ENCODE data around the gene MAOA.
A peak's percentile ranks its signal among the peaks of the same experiment; 100 is the strongest.
"Not testable (repeated sequence)": the region's sequence is repeated elsewhere in the genome, so short reads cannot be mapped to it uniquely, and the experiment has no call there.

The MAOA gene

DNA sequence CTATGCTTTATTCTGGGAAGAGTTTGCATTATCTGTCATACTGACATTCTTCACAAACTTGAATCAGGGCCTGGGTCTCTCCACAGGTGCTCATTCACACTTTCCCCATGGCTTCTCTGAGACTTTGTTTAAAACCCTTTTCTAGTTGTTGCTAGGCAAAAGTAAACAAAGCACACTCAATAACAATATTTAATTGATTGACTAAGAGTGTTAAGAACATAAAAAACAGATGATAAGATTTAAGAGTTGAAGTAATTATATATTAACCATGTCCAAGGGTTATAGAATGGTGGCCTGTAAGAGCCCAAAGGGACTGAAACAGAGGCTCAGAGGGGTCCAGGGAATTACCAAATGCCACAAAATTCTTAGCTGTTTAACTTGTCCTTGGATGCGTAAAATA, 7.1 kb downstream of the MAOA start:
- DNase-seq (ENCODE audit: low spot score), result no peak

DNA sequence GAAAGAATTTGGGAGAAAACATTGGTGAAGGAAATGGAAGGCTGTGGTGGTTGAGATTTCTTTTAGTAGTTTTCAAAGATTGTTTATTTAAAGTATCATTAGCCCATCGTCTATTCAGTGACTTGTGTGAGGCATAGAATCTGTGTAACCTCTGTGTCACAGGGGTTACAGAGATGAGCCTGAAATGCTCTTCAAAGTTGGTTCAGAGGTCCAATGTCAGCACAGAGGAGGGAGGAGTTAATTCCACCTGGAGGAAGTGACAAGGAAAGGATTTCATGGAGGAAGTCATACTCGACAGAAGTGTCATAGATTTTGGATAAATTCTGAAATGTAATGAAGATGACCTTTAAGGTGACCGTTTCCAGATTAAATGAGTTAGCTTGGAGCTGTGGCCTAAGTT, 8.2 kb downstream of the MAOA start:
- no peak for DNase-seq (ENCODE audit: low spot score)

DNA sequence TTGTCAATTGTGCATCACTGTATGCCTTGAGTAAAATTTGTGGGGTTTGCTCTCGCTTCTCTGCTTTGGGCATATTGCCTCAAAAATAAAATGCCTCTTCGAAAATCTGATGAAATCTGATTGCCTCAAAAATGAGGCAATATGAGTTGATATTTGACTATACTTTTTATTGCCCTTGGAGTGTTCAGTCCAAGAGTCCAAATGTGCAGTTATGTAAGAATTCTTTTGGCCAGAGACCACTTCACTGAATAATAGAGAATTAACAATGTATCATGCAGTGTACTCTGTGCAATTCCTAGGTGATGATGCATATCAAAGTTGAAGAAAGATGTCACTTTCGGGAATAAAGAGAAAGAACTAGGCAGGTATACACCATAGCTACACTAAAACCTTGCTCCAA, 8.6 kb downstream of the MAOA start:
- DNase-seq (ENCODE audit: low spot score), result no peak

DNA sequence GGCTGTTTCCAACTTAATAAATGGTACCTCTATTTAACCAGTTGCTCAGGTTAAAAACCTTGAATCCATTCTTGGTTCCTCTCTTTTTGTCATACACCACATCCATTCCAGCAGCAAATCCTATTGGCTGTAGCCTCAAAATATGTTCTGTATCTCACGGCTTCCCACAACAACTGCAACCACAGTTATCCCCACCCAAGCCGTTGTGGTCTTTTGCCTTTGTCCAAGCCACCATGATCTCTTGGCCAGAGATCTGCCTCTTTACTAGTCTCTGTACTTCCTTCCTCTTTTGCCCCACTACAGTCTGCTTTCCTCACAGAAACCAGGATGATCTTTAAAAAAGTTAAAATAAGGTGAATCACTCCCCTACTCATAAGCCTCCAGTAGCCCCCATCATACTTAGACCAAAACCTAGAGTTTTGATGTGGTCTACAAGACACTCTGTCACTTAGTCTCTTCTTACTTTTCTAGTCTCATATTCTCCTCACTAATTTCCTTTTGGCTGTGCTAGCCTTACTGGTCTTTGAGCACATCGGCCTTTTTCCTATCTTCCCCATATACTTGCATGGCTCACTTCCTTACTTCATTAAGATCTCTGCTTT, 10.3 kb downstream of the MAOA start:
- no peak for DNase-seq (ENCODE audit: low spot score)

DNA sequence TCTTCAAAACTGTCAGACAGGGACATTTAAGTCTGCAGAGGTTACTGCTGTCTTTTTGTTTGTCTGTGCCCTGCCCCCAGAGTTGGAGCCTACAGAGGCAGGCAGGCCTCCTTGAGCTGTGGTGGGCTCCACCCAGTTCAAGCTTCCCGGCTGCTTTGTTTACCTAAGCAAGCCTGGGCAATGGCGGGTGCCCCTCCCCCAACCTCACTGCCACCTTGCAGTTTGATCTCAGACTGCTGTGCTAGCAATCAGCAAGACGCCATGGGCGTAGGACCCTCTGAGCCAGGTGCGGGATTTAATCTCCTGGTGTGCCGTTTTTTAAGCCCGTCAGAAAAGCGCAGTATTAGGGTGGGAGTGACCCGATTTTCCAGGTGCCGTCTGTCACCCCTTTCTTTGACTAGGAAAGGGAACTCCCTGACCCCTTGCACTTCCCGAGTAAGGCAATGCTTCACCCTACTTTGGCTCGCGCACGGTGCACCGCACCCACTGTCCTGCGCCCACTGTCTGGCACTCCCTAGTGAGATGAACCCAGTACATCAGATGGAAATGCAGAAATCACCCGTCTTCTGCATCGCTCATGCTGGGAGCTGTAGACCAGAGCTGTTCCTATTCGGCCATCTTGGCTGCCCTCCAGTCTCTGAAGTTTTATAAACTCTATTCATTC, 20.0 kb downstream of the MAOA start:
- DNase-seq (ENCODE audit: low spot score), result not testable (repeated sequence)

DNA sequence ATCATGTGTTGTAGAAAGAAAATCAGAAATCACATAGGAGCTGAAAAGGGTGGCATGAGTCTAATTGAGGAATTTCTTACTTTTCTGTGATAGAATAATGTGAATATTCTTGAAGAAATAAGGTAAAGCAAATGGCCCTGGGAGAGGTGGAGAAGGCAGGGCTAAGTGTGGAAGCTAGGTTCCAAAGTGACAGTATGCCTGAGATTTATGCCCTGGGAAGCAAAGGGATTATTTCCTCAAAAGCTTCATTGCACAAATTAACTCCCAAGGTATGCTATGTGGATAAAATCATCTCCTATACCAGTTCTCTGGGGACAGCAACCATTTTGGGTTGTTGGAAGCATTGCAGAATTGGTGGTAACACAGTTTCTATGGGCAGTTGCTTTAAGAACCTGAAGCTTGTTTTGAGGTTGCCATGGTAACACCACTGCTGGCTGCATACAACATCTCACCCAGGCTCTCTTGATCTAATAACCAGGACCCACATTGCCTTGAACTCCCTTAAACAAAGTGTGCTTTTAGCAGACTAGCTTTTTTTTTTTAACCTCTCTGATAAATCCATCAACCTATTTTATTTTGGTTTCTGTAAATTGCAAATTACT, 21.0 kb downstream of the MAOA start:
- peak; percentile 35 for DNase-seq (ENCODE audit: low spot score)

DNA sequence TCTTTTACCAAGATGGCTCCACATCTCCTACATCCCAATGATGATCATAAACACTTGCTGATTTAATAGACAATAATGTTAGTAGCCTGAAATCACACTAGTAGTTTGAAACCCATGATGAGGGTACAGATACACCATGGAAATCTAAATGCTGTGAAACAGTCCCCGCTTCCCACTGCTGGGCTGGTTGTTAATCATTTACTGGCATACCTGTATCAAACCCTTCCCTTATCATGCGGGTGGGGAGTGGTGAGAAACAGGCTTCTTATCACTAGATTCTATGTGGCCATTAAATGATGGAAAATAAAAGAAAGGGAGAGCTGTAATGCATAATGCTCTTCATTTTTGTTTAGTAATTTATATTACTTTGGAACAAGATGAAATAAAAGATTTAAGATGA, 21.9 kb downstream of the MAOA start:
- no peak for DNase-seq (ENCODE audit: low spot score)

DNA sequence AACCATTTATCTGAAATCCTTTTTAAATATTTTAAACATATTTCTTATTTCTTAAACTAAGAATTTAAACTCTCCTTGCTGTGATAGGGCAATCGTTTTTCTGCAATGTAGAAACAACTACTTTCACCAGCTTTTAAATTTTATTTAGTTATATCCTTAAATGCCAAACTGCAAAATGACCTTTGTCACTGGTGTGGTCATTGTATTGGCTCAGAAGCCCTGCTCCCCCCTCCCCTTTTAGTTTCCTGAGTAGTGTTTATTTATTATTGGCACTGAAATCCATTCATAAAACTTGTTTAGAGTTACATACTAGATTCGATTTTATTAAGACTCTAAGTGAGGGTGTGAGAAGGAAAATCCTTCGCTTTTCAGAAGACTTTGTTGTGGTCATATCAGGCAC, 23.0 kb downstream of the MAOA start:
- no peak for DNase-seq (ENCODE audit: low spot score)

DNA sequence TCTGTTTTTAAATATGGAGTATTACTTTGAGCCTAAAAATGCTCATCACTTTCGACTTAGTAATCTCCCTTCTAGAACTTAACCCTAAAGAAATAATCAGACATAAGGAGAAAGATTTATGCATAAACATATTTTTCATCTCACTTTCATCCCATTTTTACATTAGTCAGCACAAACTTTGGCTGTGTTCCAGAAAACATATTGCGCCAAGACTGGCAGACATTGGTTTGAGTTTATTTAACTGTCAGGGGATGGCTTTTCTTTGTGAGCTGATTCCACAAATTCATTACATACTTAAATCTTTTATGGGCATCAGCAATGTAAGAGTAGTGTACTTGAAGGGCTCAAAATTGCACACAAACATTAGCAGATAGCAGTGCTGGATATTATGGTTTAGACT, 23.7 kb downstream of the MAOA start:
- DNase-seq (ENCODE audit: low spot score), result no peak

DNA sequence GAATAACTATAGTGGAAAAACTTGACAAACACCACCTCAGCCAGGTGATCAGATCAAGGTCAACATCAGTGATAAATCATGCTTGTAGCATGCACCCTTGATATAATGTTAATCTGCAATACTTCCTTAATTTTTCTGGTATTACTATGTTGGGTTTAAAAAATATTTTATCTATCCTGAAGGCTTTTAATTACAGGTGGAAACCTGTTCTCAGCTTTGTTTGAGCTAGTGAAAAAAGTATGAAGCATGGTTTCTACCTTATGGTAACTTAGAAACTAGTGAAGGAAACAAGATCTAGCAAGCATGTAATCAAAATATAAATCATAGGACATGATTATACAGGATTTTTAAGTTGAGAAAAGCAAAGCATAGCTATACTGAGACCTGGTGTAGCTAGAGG, 26.6 kb downstream of the MAOA start:
- no peak for DNase-seq (ENCODE audit: low spot score)

DNA sequence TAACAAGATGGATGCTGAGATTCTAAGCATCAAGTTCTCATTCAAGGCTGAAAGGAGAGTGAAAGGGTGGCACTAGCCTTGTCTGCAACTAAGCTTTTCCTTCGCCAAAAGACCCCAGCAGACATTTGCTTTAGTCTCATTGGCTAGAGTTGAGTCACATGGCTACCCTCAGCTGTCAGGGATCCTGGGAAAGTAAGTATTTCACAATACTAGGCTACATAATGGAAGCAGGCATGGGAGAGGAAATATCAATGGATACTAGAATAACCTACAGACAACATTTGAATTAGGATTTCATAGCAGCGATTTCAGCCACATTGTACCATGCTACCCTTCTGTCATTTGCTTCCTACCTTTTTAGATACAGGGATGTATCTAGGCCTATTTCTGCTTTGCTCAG, 29.1 kb downstream of the MAOA start:
- no peak for DNase-seq (ENCODE audit: low spot score)

DNA sequence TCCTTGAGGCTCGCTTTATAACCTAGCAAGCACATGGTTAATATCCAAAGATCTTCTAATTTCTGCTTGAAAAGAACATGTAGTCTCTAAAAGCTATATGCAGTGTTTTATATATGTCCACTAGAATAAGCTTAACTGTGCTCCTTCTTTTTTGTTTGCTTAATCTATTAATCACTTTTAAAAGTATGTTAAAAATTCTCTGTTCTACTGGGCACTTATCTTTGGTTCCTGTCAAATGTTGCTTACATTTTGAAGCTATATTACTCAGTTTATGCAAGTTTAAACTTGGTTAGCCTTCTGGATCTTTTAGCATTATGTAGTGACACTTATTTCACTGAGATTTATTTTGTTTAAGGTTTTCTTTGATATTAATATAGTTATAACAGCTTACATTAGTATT, 32.5 kb downstream of the MAOA start:
- DNase-seq (ENCODE audit: low spot score), result no peak

DNA sequence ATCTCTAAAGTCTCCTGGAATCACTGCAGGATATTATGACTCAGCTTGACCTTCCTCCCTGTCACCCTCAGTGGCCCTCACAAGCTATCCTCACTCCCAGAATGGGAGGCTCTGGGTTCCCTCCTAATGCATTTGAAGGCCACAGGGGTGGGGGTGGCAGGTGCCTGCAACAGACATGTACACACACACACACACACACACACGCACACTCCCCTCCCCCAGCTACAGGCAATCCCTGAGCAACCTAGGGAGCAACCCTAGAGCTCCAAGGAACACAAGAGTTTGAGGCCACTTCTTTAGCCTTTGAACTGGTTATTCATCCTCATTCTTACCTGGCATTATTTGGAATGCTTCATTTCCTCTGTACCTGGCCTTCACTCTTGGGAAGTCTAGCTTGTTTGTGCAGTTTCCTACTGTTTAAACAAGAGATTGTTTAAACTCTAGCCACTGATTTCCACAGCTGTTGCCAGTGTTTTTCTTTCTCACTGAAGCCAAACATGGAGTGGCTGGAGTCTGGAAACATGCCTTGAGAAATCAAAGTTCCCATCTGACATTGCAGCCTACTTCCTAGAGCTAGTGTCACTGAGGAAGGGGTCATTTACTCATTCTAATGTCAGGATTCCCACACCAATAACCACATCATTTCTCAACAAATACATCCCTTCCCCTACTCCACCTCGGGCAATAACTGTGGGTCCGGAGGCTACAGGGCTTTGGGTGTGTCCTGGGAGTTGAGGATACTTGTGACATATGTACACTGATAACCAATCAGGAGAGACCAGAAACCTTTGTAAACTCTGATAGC, 37.7 kb downstream of the MAOA start:
- no peak for DNase-seq (ENCODE audit: low spot score)

DNA sequence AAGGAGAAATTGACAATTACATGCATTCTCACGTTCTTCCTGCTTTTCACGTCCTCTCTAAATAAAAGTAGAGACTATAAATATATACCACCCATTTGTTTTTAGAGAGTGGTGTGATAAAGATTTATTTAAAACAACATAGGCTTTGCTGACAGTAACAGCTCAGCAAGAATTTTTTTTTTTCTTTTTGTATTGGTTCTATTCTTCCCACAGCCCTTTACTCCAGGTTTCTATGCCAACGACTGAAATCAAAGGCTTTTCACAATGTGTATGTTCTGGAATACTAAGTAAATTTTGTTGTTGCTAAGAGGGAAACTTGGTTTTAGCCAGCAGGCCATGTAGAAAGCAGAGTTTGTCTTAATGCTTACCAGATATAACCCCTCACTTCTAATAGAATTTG, 43.4 kb downstream of the MAOA start:
- no peak for DNase-seq (ENCODE audit: low spot score)

DNA sequence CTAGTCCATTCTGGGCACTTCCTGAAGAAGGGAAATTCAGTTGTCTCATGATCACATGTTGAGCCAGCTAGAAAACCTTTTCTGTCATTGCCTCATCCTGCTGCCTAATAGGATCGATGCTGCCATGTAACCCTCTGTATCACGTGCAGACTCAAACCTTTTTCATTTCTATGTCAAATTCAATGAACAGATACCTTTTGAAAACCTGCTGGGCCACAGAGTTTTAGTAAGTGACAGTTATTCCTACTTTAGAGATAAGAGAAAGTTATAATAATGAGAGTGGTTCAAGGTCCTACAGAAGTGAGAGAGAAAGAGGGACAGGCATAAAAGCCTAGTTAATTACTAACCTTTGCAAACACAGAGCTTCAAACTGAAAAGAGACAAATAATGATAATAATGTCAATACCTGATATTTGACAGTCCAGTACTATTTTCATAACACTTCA, 46.0 kb downstream of the MAOA start:
- no peak for DNase-seq (ENCODE audit: low spot score)

DNA sequence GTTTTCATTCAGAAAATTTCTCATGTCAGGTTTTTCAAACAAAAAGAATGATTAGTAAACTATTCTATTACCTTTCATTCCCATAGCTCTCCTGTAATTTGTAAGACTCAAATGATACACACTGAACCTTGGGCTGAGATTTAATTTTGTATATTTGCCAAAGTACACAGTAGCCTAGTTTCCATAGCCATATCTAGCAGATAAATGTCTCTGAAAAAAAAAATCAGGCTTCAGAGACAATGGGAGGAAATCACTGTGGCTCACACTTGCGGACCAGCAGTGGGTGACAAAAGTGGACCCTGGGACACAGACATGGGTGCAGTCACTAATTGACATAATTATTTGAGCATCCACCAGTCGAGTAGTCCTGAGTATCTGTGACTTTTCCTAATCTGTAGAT, 46.6 kb downstream of the MAOA start:
- DNase-seq (ENCODE audit: low spot score), result no peak

DNA sequence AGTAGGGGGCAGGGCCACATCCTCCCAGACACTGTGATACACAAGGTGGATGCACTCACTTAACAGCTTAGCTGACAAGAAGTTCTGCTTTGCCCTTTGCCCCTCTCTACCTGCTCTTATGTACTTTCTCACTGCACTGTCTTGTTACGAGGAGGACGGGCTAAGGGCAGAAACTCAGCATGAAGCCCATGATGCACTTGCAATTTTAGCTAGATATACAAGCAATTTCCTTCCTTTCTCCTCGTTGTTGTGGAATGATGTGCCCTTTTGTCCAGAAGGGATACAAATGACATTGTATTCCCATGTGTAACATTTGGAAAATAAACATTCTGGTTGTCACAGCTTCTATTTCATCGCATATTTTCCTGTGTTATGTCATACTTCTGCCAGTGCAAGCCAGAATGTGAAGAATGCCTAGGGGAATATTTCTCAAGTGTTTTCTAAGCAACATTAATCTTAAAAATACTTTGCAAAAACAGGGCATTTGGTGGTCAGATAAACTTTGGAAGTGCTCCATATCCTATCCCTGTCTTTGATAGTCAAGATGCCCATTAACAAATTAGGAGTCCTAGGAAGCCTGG, 47.2 kb downstream of the MAOA start:
- DNase-seq (ENCODE audit: low spot score), result peak; percentile 78

DNA sequence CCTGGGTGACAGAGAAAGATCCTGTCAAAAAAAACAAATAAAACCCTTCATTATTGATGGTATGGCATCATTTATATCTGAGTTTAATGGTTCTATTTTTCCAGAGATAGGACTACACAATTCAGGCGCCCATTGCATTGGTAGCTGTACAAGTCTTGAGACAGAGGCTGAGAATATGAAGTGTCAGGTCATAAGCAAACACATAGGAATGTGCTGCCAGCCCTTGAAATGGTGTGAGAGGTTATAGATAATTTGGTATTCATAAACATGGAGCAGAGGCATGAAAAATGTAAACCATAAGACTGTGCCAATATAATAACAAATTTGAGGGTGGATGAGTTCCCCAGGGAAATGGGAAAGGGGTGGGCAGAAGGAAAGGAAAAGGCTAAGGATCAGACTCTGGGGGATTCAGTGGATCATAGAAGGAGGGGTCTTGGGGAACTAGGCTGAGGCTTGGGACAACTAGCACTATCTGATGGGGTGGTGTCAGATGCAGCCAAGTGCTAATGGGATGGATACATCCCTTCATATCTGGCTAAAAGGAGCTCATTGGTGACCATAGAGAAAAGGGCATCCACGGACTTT, 50.8 kb downstream of the MAOA start:
- no peak for DNase-seq (ENCODE audit: low spot score)

DNA sequence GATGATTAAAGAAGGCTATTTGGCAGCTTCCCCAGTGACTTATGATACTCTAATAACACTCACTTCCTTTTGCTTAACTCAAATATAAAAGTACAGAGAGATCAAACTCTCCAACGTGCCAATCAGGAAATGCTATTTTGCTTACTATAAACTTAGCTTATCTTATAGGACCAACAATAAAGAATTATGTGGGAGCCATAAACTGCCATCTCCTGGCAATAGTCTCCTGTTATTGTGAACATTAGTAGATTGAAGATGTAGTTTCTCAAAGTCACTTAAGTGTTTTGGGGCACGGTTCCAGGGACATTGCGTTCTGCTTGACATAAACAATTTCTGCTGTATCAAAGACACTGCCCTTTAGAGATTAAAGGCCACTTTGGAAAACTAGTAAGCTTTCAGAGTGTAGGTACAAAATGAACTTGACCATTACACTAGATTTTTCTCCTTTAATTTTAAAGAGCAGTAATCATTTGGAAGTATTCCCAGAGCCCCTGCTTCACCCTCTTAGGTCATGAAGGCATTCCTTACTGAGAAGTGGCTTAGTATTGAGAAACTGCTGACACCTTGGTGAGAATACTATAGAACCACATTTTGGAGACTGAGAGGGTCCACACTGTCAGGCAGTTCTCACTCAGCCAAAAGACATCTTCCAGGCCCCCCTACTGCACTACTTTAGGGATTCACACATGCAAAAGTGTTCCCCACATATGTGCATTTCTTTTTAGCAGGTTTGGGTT, 51.9 kb downstream of the MAOA start:
- no peak for DNase-seq (ENCODE audit: low spot score)

DNA sequence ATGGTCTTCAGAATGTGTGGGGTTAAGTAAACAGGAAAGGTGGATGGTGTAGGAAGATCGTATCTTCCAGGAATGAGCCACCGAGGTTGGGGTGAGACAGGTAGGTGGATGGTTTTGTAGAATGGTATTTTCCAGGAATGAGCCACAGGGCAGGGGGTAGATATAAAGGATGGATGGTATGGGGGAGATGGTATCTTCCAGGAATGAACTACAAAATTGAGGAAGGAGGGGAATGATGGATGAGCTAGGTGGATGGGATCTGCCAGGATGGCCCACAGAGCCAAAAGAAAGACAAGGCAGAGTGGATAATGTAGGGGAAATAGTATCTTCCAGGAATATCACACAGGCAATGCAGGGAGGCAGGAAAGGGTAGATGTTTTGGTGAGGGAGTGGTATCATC, 60.0 kb downstream of the MAOA start:
- no peak for DNase-seq (ENCODE audit: low spot score)

DNA sequence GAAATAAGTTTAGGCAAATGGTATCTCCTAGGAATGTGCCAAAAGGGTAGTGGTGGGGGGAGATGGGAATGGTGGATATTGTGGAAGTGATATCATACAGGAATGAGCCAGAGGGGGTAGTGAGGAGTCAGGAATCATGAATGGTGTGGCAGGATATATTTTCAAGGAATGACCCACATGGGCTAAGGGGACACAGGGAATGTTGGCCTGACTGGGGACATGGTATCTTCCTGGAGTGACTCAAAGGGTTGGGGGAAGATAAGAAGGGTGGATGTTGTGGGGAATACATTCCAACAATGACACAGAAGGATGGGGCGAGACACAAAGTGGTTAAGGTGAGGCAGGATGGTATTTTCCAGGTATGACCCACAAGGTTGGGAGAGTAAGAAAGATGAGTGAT, 60.6 kb downstream of the MAOA start:
- DNase-seq (ENCODE audit: low spot score), result peak; percentile 91

DNA sequence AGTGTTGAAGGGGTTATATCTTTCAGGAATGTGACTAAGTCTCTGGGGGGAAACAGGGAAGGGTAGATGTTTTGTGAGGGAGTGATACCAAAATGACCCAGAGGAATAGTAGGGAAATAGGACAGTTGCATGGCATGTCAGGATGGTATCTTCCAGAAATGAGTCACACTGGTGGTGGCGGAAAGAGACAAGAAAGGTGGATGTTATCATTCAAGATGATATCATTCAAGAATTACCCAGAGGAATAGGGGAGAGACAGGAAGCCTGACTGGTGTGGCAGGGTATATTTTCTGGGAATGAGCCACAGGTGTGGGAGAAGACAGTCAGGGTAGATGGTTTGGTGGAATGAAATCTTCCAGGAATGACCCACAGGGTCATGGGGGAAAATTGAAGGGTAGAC, 61.1 kb downstream of the MAOA start:
- DNase-seq (ENCODE audit: low spot score), result peak; percentile 88

Measured in kidney tubule cell (primary cell).